ENCODE measurements around the gene ODF2L. TPM values are rescaled to one million over a fixed set of nuclear protein-coding genes. Genes with fewer than 3 reads are reported as not detected.

ODF2L gene
- total and polyA plus RNA-seq, 7 donors: 2.9 to 6.1 (median 4.3) TPM

DNA sequence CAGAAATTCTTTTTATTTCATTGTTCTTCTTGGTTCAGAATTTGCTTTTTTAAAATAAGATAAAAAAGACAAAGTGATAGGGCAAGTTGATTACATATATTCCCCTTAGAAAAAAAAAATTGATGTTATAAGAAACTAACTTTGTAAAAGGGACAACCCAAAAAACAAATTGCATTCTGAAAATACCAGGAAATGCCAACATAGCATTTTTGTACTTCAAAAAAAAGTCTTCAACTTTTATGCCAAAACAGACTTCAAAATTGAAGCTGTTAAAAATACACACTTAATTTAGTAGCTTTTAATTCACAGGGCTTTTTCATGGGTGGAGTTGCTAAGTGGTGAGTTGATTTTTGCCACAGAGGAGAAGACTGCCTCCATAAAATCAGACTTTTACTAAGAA is 70.9 kb downstream of the ODF2L start:
- Histone ChIP-seq H3K36me3 (ENCODE audit: insufficient read depth in 1 of 2, low read depth in 1 of 2) (no peaks in the 10 kb centered on the region), H3K9me3 (no peaks in the 10 kb centered on the region), H3K27ac (no peak overlapping the region), H3K4me3 (no peak overlapping the region), H3K4me1 (no peaks in the 10 kb centered on the region), H3K27me3 (ENCODE audit: insufficient read depth in 3 of 3, low read length in 2 of 3) (no peaks in the 10 kb centered on the region)
- no peak for DNase-seq
- no peak for ATAC-seq
- TF ChIP-seq, protein P1, sequence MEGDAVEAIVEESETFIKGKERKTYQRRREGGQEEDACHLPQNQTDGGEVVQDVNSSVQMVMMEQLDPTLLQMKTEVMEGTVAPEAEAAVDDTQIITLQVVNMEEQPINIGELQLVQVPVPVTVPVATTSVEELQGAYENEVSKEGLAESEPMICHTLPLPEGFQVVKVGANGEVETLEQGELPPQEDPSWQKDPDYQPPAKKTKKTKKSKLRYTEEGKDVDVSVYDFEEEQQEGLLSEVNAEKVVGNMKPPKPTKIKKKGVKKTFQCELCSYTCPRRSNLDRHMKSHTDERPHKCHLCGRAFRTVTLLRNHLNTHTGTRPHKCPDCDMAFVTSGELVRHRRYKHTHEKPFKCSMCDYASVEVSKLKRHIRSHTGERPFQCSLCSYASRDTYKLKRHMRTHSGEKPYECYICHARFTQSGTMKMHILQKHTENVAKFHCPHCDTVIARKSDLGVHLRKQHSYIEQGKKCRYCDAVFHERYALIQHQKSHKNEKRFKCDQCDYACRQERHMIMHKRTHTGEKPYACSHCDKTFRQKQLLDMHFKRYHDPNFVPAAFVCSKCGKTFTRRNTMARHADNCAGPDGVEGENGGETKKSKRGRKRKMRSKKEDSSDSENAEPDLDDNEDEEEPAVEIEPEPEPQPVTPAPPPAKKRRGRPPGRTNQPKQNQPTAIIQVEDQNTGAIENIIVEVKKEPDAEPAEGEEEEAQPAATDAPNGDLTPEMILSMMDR (IDR thresholded peaks at IDR 0.05): no peak
- intact Hi-C loops (cut with DNase I): no loop called here

GRCh38 chr1:86324130-86324822 is 71.8 kb downstream of the ODF2L start:
- intact Hi-C loops (cut with DNase I): no loop called here
- TF ChIP-seq, protein P1 (IDR thresholded peaks at IDR 0.05): no peak
- H3K27me3 ChIP-seq (ENCODE audit: insufficient read depth in 3 of 3, low read length in 2 of 3): no peaks in the 10 kb centered on the region
- no peaks in the 10 kb centered on the region for H3K9me3 ChIP-seq
- ATAC-seq (no peak), DNase-seq (no peak)
- no peaks in the 10 kb centered on the region for H3K36me3 ChIP-seq (ENCODE audit: insufficient read depth in 1 of 2, low read depth in 1 of 2)
- 77 to 88% (median 87%) methylated on average over 4 of the region's 4 CpGs for WGBS, 3 donors
- no peaks in the 10 kb centered on the region for H3K4me1 ChIP-seq
- H3K4me3 ChIP-seq: no peak overlapping the region
- no peak overlapping the region for H3K27ac ChIP-seq

DNA sequence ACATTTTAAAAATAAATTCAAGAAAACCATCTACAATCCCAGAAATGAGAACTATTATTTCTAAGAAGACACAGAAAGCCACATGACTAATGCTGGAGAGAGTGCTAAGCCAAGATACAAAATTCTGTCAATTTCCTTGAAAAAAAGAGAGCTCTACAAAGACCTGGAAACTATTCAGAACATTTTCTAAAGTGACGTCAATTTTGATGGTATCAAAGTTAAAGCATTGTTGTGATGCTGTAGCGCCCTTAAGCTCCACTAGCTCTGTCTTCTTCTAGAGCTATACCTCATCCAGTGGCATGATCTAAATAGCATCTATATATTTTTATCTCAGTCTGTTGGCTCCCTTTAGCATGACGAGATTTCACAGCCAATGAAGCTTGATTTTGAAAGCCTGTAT is 73.9 kb downstream of the ODF2L start:
- TF ChIP-seq, protein P1 (IDR thresholded peaks at IDR 0.05): no peak
- 60 to 70% (median 62%) methylated on average over 3 of the region's 3 CpGs for WGBS, 3 donors
- intact Hi-C loops (cut with DNase I): no loop called here

DNA sequence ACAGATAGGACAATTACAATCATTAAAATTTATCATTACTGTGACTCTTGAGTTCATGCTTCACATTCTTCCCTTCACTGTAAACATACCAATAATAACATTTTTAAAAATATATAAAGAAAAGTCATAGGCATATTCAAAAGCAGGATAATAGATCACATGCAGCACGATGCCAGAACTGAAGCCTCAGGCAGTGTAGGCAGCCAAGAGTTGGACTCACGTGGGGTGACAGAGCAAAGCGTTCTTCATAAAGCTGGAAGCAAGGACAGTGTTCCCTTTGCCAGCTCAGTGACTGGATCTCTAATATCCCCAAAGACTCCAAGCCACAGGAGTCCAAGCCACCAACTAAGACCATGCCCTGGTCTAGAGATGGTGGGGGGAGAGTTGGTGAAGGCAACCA is 77.7 kb downstream of the ODF2L start:
- Histone ChIP-seq H3K27ac (no peak overlapping the region), H3K27me3 (ENCODE audit: insufficient read depth in 3 of 3, low read length in 2 of 3) (no peaks in the 10 kb centered on the region), H3K9me3 (no peaks in the 10 kb centered on the region), H3K36me3 (ENCODE audit: insufficient read depth in 1 of 2, low read depth in 1 of 2) (no peaks in the 10 kb centered on the region), H3K4me3 (no peak overlapping the region), H3K4me1 (no peaks in the 10 kb centered on the region)
- intact Hi-C loops (cut with DNase I): no loop called here
- 19 to 31% (median 27%) methylated on average over 3 of the region's 3 CpGs for WGBS, 3 donors
- TF ChIP-seq, protein P1 (IDR thresholded peaks at IDR 0.05): no peak
- ATAC-seq (peak in 1 of 4 donors; percentile 44), DNase-seq (no peak)

More for the DNA sequence above, 73.9 kb downstream of the ODF2L start:
- DNase-seq (no peak), ATAC-seq (no peak)
- Histone ChIP-seq H3K9me3 (no peaks in the 10 kb centered on the region), H3K27me3 (ENCODE audit: insufficient read depth in 3 of 3, low read length in 2 of 3) (no peaks in the 10 kb centered on the region), H3K4me1 (no peaks in the 10 kb centered on the region), H3K36me3 (ENCODE audit: insufficient read depth in 1 of 2, low read depth in 1 of 2) (no peaks in the 10 kb centered on the region), H3K4me3 (no peak overlapping the region), H3K27ac (no peak overlapping the region)

GRCh38 chr1:86317926-86318325 is 78.2 kb downstream of the ODF2L start:
- DNase-seq: no peak
- Histone ChIP-seq H3K4me3 (no peak overlapping the region), H3K4me1 (no peaks in the 10 kb centered on the region), H3K36me3 (ENCODE audit: insufficient read depth in 1 of 2, low read depth in 1 of 2) (no peaks in the 10 kb centered on the region), H3K27me3 (ENCODE audit: insufficient read depth in 3 of 3, low read length in 2 of 3) (no peaks in the 10 kb centered on the region), H3K27ac (no peak overlapping the region), H3K9me3 (no peaks in the 10 kb centered on the region)
- no peak for ATAC-seq
- intact Hi-C loops (cut with DNase I): no loop called here
- TF ChIP-seq, protein P1 (IDR thresholded peaks at IDR 0.05): no peak
